ENCODE data around the gene MZB1.
"Not testable (repeated sequence)": the region's sequence is repeated elsewhere in the genome, so short reads cannot be mapped to it uniquely, and the experiment has no call there.

The MZB1 gene

GRCh38 chr5:139391570-139392323, 2.0 kb upstream of the MZB1 start:
- no peak for DNase-seq (ENCODE audit: low read depth in 2 of 2)

DNA sequence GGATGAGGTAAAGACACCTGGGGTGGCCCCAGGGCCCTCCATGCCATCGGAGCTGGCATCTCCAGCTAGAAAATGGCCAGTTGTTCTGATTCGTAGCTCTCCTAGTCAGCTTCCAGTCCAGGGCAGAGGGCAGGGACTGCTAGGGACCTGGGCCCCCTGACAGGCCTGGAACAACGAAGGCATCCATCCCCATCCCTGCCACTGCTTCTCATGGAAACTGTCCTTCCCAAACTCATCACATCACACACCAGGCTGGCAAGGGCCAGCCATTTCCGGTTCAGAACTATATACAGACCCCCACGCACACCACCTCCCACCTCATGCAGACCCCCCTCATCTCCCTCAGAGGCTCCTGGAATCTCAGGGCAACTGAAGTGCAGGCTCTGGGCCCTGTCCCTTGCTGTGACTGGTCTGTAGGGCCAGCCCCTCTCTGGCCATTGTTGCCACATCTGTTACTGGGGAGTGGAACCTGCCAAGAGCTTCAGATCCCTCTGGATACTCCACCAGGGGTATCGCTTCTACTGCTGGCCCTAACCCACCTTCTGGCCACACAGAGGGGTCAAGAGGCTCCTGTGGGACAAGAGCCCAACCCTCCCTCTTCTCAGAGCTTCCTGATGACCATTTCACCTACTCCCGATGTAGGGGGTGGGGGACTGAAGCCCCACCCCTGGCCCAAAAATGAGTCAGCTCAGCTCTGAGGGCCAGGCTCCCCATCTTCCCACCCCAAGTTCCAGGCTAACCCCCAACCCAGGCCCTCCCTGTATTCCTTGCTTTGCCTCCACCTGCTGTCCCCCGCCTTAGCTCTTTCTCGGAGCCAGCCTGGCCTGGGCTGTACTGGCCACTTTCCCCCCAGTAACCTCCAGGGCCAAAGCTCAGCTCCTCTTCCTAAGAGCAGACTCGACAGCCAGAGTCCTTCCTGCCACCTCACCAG, 1.2 kb upstream of the MZB1 start:
- no peak for DNase-seq (ENCODE audit: low read depth in 2 of 2)

DNA sequence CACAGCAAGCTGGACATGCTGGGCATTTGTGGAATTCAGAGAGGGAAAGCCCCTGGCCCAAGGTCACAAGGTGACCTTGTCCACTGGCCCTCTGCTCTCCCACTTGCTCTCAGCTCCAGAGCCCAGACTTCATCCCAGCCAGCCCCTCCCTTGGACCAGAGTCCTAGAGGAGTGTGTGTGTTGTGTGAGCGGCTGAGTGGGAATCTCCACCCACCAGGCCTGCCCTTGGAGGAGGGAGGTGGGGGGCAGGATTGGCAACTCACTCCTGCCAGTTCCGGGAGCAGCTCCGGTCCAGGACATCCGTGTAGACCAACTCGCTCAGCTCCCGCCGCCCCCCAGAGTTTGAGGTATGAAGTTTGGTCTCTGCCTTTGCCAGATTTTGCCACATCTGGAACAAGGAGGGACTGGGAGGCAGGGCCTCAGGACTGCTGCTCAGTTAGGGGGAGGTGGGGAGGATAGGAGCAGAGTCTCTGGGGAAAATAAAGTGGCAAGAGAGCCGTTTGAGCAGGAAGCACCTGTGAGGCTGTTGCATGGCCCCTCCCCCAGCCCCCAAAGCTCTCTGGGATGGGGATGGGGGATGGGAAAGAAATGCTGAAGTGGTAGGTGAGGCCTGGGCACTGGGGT, 1.4 kb downstream of the MZB1 start:
- DNase-seq (ENCODE audit: low read depth in 2 of 2), result no peak

- no peak for DNase-seq (ENCODE audit: low read depth in 2 of 2)
Observed at GRCh38 chr5:139387611-139388197, 2.0 kb downstream of the MZB1 start.

GRCh38 chr5:139386956-139387355, 2.8 kb downstream of the MZB1 start:
- DNase-seq (ENCODE audit: low read depth in 2 of 2), result not testable (repeated sequence)

- no peak for DNase-seq (ENCODE audit: low read depth in 2 of 2)
Observed at GRCh38 chr5:139386050-139386438, 3.7 kb downstream of the MZB1 start.

- DNase-seq (ENCODE audit: low read depth in 2 of 2), result no peak
Observed at GRCh38 chr5:139385061-139386049, 4.4 kb downstream of the MZB1 start.

DNA sequence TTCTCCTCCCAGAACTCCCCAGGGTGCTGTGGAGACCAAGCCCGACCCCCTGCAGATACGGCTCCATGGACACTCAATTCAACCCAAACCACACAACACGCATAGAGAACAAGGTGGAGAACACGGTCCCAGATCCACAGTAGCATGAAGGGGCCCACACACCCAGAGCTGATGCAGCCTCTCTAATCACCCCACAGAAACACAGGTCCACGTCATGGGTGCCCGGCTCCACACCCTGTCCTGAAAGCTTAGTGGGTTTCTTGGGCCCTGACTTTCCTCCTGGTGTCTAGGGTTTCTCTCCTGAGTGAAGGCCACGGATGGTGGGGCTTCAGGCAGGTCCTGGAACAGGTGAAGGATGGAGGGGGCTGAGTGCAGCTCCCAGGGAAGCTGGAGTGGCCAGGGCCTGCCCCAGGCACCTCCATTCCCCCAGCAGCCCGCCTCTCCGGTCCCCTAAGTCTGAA, 5.1 kb downstream of the MZB1 start:
- no peak for DNase-seq (ENCODE audit: low read depth in 2 of 2)

GRCh38 chr5:139383993-139384590, 5.6 kb downstream of the MZB1 start:
- DNase-seq (ENCODE audit: low read depth in 2 of 2), result no peak

- no peak for DNase-seq (ENCODE audit: low read depth in 2 of 2)
Observed at GRCh38 chr5:139383275-139383992, 6.3 kb downstream of the MZB1 start, which contains the start of gene SLC23A1. SLC23A1 (minus strand) TSS chr5:139383297; CDS start chr5:139383253, 44 bp downstream.

GRCh38 chr5:139382807-139383206, 6.9 kb downstream of the MZB1 start:
- DNase-seq (ENCODE audit: low read depth in 2 of 2), result no peak

GRCh38 chr5:139381837-139382761, 7.6 kb downstream of the MZB1 start:
- no peak for DNase-seq (ENCODE audit: low read depth in 2 of 2)

- no peak for DNase-seq (ENCODE audit: low read depth in 2 of 2)
Observed at GRCh38 chr5:139379626-139380449, 9.9 kb downstream of the MZB1 start.

- no peak for DNase-seq (ENCODE audit: low read depth in 2 of 2)
Observed at GRCh38 chr5:139378941-139379361, 10.8 kb downstream of the MZB1 start.

DNA sequence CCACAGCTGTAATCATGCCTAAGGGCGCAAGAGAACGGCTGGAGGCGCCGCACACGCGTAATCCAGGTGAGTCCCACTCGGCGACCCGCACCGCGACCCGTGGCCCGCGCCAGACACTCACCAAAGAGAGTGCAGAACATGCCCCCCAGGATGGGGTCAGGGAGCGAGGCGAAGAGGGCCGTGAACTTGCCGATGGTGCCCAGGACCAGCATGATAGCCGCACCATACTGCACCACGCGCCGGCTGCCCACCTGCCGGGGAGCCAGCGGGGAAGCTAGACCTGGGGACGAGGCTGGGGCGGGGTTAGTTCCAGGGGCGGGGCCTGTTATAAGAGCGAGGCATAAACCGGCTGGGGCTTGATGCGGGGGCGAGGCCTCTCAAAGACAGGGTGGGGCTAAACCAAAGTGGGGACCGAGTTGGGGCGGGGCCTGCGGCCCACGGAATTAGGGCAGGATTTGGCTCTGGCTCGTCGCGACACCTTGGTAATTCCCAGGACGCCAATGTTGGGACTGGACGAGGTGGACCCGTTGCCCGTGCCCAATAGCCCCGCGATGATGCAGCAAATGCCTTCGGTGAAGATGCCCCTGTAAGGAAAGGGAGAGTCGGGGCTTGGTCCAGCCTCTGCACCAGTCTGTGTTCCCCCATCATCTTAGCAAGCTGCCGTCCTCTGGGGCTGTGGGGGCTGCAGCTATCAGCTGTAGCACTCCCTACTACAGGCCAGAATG, 11.4 kb downstream of the MZB1 start:
- no peak for DNase-seq (ENCODE audit: low read depth in 2 of 2)

GRCh38 chr5:139377226-139377625, 12.5 kb downstream of the MZB1 start:
- no peak for DNase-seq (ENCODE audit: low read depth in 2 of 2)

- DNase-seq (ENCODE audit: low read depth in 2 of 2), result no peak
Observed at GRCh38 chr5:139376364-139376763, 13.3 kb downstream of the MZB1 start.

Measured in activated CD4-positive, alpha-beta T cell treated with anti-CD3 and anti-CD28 coated beads for 24 hours (primary cell).